Posterior vena cava (tissue), 2 donors: ENCODE data around the gene AP1G2. TPM values are rescaled to one million over a fixed set of nuclear protein-coding genes. Genes with fewer than 3 reads are reported as not detected.
A peak's percentile ranks its signal among the peaks of the same experiment; 100 is the strongest.

Experiments
- DNase-seq: peaks from one replicate; pipeline ENCODE4 v3.0.0-alpha.2; 2020; ENCODE audit warnings: low spot score
- intact Hi-C, 2 donors: fragments of 100-400 bp; cut with DNase I; formaldehyde crosslinking; loops; one replicate each; pipeline versions ENCODE4 v1.14.1 to v1.14.2; 2022 to 2023
- total RNA-seq, 2 donors: library from RNA; stranded (reverse); fragmentation: NEBNext Ultra II Directional; extraction: Animal tissue kit (Norgen Biotek cat#: 25700); gene quantifications; one replicate each; pipeline ENCODE4 v1.2.1, GENCODE V29; 2021
- donor health status: DM: yes; HTN: yes; CAD: no.
- donor health status: DM: yes; HTN: yes; CAD: no.

Gene AP1G2
- total RNA-seq, 2 donors from 2014 or later = 31.5 to 36.5 TPM

DNA sequence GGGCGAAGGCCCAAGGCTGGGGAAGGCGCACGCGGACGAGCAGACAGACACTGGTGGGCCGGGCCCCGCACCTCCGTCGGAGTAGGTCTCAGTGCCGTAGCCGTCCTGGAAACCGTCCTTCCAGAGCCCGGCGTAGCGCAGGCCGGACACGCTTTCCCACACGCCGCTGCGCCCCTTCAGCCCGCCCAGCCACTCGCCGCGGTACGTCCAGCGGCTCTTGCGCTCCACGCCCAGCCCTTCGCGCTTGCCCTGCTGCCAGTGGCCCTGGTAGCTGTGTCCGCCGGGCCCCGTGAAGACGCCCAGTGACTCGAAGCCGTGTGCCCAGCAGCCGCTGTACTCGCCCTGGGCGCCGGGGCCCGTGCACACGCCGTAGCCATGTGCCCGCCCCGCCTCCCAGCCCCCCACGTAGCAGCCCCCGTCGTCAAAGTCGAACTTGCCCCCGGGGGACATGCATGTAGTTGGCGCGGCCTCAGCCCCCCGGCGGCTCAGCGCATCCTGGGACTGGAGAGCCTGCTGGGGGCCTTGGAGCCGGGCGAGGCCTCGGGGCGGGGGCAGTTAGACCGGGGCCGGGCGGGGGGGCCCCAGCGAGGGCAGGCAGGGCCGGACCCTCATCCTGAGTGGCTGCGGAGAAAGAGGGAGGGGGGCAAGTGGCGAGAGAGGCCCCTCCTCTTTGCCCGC, 9.6 kb upstream of the AP1G2 start:
- intact Hi-C loops = no loop called here
- peak; percentile 81 for DNase-seq

DNA sequence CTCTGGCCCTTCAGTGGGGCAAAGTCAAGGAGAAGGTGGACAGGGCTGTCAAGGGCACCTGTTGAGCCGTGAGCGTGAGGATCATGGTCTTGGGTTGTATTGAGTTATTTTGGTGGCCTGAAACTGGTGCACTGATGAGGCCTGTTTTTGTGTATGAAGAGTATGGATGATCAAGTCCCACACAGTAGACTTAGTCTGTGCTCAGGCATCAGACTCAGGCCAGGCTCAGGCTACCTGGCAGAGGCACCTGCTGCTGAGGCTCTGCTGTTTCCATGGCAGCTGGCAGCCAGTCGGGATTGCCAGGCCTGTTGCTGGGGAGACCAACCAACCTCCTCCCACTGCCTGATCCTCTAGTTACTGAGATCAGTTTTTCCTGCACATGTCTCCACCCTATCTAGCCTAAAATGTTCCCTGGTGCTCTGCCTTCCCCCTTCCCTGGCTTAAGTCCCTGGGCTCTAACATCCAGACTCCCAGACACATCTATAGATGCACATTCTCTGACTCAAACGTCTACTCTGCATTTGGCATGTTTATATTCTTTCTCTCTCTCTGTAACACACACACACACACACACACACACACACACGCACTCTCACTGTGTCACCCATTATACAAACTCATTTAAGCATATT, 5.9 kb upstream of the AP1G2 start:
- DNase-seq = peak; percentile 48
- intact Hi-C loops = no loop called here

DNA sequence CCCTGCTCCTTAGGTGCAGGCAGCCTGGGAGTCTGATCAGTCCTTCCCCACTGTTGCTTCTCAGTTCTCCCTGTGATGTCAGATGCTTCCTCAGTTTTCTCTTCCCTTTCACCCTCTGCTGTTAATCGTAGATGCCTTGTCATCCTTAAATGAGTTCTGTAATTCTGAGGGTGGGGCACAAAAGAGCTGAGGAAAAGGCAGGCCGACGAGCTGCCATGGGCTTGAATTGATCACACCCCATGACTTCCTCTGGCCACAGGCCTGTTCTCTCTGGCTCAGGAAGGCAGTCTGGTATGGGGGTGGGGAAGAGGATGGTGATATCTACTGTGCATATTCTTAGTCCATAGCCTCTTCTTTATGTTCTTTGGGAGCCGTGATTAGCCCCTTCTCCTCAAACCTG, 5.2 kb upstream of the AP1G2 start:
- peak; percentile 81 for DNase-seq
- intact Hi-C loops = no loop called here

DNA sequence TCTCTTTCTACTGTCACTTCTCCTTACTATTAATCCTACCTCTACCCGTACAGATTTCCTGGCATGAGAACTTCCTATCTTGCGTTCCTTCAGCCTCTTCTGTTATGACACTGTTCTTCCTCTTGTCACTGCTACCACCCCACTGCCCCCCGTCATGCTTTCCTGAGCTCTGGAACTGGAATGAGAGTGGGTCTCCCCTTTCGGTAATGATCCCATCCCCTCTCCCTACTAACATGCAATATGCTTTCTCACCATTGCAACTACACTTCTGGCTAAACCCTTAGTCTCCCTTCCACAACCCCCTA, 4.9 kb upstream of the AP1G2 start:
- DNase-seq = no peak
- intact Hi-C loops = no loop called here

DNA sequence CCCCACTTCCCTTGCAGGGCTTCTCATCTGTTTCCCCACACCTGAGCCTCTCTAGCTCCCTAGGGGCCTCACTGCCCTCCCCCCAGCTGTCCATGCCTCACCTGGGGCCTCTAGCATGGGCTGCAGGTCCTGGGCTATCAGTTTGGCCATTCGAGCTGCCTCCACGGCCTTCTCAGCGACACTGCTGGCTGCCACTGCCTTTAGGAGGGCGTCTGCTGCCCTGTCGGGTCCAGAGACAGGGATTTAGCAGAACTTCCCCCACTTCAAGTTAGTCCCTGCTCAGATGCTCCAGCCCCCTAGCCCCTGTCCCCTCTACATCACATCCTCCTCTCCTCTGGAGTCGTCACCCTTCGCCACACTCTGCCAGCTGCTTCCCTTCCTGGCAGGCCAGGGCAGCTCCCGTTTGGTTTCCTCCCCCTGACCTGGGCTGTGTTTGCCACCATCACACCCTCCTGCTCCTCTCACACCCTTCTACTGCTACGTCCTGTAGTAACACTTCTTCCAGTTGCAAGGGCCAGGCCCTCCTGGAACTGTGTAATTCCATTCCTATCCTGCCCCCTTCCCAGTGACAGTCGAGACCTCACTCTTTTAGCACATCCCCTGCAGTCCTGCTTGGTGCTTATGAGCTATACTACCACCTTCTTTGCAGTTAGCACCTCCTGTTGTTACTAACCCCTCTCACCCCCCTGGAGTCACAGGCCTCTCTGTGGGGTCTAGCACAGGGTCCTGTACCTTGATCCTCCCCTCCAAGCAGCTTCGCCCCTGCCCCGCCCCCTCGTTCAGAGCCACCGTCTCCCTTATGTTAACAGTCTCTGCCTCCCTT, 4.3 kb upstream of the AP1G2 start:
- intact Hi-C loops = no loop called here
- peak; percentile 72 for DNase-seq

DNA sequence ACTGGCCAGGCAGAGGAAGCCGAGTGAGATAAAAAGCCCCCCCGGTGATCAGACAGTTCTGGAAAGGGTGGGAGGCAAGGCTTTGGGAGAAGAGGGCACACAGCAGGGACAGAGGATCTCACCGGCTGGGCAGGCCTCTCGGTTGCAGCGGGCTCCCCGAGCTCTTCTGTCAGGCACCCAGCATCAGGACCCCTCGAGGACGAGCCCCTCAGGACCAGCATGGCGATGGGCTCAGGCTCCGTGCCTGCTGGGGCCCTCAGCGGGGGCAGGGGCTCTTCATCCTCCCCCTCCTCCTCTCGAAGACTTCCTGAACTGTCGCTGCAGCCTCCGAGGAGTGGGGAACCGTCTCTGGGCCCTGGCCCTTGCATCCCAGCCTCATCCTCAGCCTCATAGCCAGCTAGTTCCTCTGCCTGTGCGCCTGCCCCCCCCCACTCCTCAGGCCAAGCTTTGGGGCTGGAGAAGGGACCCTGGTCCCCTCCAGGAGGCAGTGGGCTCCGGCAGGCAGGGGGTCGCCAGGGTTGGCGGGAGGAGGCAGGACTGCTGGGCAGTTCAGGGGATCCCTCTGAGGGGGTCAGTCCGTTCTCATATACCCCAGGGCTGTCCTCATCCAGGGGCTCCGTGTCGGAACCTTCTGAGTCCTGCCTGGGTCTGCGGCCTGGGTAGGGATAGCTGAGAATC, 3.4 kb upstream of the AP1G2 start:
- DNase-seq = peak; percentile 68
- intact Hi-C loops = no loop called here

DNA sequence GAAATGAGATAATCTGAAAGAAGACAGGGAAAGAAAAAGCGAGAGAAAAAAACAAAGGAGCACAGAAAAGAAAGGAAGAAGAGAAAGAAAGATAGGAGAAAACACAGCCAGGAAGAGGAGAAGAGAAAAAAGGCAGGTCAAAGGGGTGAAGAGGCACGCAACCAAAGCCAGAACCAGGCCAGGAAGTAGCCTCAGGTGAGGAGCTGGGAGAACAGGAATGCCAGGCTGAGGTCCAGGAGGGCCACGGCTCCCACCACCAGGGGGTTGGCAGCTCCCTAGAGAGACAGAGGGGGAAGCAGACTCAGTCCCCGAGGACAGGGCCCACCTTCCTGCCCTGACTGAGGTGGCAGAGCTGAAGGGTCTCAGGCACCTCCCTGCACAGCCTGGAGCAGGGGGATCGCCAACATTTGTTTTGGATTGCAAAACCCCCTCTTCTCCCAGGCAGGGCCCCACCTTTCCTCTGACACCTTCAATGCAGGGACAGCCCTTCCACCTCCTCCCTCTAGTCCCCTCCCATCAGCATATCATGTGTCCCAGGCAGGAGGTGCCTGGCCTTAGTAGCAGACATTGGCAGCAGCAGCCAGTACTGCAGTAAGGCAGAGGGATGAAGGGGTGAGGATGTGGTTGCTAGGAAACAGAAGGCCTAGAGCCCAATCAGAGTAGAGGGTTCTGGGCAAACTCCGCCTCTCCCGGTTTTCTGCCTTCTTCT, 2.0 kb upstream of the AP1G2 start:
- peak; percentile 58 for DNase-seq
- intact Hi-C loops = loop anchor here in 1 of 2 donors (10.0 kb wide), 1 partner anchor 235 kb away; no protein-coding TSS in a partner anchor

DNA sequence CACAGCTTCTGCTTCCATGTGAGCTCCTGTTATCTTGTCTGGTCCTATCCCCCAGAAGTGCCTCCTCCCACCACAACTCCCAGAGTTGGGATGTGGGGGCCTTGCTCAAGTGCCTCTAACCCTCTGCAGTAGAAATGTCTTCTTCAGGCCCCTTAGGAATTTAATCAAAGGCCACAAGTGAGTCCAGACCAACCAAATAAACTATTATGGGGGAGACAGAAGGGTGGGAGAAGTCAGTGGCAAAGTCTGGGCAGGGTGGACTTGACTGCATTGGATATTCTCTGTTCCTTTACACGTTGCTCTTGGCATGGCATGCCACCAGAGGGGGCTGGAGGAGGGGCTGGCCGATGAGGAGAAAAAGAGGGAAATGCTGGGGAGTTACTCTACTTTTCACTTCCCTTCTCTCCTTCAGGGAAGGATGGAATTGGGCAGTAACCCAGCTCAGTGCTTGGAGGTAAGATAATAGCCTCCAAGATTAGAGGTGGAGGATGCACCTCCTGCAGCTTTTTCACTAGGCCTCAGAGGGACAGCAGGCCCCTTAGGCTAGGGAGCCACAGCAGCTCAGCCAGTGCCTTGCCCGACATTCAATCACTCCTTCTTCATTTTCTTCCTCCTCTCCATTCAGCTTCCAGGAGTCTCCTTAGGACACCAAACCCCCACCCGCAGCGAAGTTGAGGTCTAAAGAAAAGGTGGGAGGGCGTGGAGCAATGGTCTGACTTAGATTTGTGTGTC, 1.2 kb upstream of the AP1G2 start:
- intact Hi-C loops = loop anchor here in 1 of 2 donors (10.0 kb wide), 1 partner anchor 234 kb away; no protein-coding TSS in a partner anchor
- peak; percentile 69 for DNase-seq

DNA sequence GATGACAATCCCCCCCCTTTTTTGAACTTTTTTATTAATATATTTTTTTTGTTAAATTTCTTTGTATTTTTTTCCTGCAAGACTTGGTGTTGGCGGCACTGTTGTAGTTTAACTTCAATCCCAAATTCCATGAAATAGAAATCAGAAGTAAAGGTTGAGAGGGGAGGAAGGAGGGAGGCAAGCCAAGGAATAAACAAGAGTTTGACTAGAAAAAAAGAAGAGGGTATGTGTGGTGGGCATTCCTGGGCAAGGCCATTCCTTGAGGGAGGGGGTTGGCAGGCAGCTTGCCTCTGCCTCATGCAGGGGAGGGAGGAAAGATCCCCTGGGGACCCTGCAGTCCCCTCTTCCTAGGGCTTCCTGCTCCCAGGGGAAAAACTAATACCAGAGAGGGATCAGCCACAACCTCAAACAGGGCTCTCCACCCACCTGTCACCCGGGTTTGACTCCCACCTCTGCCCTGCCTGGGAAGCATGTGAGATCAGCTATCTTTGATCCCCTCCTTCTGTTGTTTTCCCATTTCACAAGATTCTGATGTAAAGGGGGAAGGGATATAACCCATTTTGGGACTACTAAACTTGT, 519 bp upstream of the AP1G2 start:
- peak; percentile 44 for DNase-seq
- intact Hi-C loops = loop anchor here in 1 of 2 donors (10.0 kb wide), 1 partner anchor 233 kb away; no protein-coding TSS in a partner anchor

DNA sequence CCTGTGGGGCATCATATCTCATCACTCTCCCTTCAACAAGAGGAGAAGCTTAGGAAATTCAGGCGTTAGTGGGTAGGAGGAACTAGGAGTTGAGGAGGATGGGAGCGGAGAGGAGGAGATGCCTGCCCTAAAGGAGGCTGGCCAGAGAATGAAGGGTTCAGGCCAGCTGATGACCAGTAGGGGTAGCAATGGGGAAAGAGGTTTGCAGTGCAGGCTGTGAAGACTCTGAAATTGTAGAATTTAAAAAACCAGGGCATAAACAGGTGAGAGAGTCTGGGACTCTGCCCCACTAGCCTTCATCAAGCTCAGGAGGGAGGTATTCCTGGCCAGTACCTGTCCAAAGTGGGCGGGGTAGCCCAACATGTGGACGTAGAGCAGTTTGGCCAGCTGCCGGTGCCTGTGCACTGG, 809 bp downstream of the AP1G2 start:
- peak; percentile 84 for DNase-seq
- intact Hi-C loops = loop anchor here in 1 of 2 donors (1.0 to 10.0 kb wide), 2 partner anchors 34 to 232 kb away; no protein-coding TSS in a partner anchor

DNA sequence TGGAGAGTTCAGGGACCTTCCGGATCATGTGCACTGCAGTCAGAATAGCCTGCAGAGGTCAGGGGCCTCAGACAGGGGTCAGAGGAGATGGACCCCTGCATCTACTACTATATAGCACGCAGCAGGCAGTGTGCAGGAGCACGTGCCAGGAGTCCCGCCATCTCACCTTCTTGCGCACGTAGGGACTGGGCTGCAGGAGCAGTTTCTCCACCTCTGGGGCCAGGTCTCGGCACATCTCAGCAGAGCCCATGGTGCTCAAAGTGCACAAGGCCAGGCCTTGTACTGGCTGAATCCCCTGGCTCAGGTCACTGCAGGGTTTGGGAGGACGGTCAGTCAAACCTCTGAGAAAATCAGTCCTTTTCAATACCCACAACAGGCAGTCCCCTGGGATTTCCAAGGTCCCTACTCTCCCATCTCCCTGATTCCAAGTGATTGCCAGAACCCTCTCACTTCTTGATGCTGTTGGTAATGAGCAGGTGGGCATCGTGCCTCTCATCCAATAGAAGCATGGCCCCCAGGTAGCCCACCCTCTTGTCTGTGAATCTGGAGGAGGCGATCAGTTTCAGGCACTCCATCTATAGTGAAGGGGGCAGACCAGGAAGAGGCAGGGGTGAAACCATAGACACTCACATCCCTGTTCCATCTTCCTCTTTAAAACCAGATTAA, 1.3 kb downstream of the AP1G2 start:
- DNase-seq = peak; percentile 50

DNA sequence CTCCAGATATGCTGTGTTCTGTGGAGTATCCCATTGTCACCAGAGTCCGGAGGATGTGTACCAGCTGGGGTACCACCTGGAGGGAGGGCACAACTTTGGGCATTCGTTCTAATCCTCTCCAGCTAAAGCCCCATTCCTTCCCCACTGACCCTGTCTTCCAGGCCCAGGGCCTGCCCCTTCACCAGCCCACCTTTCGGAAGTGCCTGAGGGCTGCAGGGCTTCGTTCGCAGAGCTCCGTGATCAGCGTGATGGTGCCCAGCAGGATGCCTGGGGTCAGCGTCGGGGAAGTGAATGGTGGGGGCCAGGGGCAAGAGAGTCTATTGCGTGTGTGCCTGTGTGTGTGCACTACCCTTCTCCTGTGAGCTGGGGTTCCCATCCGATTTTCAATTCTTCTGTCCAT, 2.0 kb downstream of the AP1G2 start:
- intact Hi-C loops = loop anchor here in 1 of 2 donors (1.0 to 10.0 kb wide), 2 partner anchors 33 to 231 kb away; no protein-coding TSS in a partner anchor
- DNase-seq = peak; percentile 73

More for the DNA sequence above, 1.3 kb downstream of the AP1G2 start:
- intact Hi-C loops = loop anchor here in 1 of 2 donors (1.0 to 10.0 kb wide), 2 partner anchors 34 to 231 kb away; no protein-coding TSS in a partner anchor

DNA sequence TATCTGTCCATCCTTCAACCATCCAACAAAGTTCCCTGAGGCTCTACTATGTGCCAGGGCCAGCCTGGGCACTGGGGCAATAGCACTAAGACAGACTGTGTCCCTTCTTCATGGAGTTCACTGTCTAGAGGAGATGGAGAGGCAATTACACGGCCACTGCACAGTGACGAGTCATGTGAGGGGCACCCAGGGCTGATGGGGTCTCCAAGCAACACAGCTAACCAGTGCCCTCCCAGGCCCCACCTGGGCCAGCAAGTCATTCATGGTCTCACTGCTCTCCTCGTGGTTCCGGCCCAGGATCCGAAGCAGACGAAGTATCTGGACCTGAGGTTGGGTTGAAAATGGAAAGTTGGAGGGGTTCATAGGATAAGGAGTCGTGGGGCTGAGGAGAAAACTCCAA, 2.7 kb downstream of the AP1G2 start:
- peak; percentile 69 for DNase-seq
- intact Hi-C loops = loop anchor here in 1 of 2 donors (10.0 kb wide), 1 partner anchor 230 kb away; no protein-coding TSS in a partner anchor

DNA sequence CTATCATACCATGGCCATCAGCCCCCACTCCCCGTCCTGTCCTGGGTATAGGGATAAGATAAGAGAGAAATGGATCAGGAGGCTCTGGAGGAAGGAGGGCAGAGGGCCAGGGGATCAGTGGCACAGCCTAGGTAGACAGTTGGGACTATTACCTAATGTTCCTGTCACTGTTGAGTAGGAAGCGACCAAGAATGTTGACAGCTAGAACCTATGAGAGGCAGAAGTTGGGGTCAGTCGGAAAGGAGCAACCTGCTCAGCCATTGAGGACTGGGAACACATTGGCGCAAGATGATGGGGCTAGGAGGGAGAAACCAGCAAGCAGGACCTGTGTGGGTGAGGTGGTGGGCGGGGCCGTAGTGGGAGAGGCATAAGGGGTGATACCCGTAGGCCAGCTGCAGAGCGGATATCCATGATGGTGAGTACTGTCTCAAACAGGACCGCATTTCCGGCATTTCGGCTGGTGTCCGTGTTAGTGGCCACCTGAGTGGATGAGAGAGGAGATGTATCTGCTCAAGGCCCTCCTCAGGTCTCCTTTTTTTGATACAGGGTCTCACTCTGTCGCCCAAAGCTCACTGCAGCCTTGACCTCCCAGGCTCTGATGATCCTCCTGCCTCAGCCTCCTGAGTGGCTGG, 3.3 kb downstream of the AP1G2 start:
- peak; percentile 72 for DNase-seq
- intact Hi-C loops = loop anchor here in 1 of 2 donors (10.0 kb wide), 1 partner anchor 229 kb away; no protein-coding TSS in a partner anchor

DNA sequence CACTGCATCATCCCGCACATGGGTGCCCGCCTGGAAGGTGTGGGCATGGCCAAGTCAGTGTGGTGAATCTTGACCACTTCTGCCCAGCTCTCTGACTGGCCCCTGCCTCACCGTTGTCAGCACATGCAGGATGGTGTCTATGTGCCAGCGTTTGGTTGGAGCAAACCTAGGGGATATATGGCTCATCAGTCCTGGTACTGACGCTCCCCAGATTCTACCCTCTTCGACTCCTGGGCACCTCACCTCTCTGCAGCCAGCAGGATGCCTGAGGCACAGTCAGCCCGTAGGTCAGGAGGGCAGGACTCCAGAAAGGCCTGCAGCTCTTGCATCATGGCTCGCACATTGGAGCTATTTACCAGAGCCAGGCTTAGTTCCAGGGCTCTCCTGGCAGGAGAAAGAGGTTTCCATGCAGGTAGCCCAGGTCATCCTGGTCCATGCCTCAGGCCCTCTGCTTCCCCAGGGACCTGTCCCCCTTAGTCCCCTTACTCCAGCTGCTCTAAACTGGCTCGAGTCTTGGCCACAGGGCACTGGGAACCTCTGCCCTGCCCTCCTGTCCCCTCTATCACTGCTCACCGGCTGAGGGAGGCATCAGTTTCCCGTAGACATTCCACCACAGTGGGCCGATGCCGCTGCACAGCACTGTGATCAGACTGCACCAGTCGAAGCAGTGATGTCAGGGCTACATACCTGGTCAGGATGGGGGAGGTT, 4.0 kb downstream of the AP1G2 start:
- DNase-seq = peak; percentile 76
- intact Hi-C loops = loop anchor here (2.0 to 10.0 kb wide), 2 partner anchors 85 to 229 kb away; no protein-coding TSS in a partner anchor
